SKM-1 (cell line): Measurements from ENCODE around the gene QKI.
"Not testable (repeated sequence)": the region's sequence is repeated elsewhere in the genome, so short reads cannot be mapped to it uniquely, and the experiment has no call there.

Experiments used
- DNase-seq: peaks from one replicate; lab custom pipeline; 2025; ENCODE audit not compliant: unreplicated experiment; lab: John Stamatoyannopoulos, UW

Gene QKI

DNA sequence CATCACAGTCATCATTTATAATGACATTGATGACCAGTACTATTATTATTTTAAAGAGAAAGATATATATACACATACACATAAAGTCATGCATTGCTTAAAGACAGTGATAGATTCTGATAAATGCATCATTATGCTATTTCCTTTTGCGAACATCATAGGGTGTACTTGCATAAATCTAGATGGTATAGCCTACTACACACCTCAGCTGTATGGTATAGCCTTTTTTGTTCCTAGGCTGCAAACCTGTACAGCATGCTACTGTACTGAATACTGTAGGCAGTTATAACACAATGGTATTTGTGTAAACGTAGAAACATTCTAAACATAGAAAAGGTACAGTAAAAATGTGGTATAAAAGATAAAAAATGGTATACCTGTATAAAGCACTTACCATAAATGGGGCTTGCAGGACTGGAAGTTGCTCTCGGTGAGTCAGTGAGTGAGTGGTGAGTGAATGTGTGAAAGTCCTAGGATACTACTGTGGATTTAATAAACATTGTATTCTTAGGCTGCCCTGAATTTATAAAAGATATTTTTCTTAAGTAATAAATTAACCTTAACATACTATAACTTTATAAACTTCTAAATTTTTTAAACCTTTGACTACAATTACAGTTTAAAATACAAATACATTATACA is 23.9 kb downstream of the QKI start:
- DNase-seq, result no peak

GRCh38 chr6:163438940-163439335 is 24.4 kb downstream of the QKI start:
- no peak for DNase-seq

- DNase-seq, result not testable (repeated sequence)
Measured at GRCh38 chr6:163439390-163439789, 24.9 kb downstream of the QKI start.

GRCh38 chr6:163439997-163440396 is 25.5 kb downstream of the QKI start:
- DNase-seq, result no peak

DNA sequence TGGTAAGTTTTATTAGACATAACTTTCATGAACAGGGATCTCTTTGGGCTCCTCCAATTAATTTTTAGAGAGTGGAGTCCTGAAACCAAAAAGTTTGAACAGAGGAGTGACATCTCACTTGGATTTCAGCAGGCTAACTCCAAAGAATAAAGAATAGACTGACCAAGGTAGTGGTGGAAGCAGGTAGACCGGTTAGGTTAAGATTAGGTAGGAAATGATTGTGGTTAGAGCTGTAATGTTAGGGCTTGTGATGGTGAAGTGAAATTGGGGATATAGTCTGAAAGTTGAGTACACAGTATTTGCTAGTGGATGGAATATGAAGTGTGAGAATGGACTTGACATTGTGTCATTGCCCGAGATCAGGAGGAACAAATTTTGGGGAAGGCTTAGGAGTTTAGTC is 27.8 kb downstream of the QKI start:
- no peak for DNase-seq

GRCh38 chr6:163444077-163444476 is 29.6 kb downstream of the QKI start:
- no peak for DNase-seq

- DNase-seq, result no peak
Measured at GRCh38 chr6:163446549-163446948, 32.0 kb downstream of the QKI start.

- no peak for DNase-seq
Measured at GRCh38 chr6:163449076-163449475, 34.6 kb downstream of the QKI start.

DNA sequence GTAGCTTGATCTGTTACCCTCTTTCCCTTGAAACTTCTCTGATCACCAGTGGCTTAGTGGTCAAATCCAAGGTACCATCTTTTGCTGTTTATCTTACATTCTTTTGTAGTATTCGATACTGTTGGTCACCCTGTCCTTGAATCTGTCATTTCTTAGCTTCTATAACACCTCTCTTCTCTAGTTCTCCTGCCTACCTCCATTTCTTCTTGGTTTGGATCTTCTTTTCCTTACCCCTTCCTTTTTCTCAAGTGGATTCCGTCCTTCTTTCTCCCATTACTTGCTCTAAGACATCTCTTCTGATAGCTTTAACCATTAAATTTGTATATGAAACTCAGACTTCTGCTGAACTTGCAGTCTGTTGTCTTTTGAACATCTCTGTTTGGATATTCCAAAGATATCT is 39.9 kb downstream of the QKI start:
- no peak for DNase-seq

DNA sequence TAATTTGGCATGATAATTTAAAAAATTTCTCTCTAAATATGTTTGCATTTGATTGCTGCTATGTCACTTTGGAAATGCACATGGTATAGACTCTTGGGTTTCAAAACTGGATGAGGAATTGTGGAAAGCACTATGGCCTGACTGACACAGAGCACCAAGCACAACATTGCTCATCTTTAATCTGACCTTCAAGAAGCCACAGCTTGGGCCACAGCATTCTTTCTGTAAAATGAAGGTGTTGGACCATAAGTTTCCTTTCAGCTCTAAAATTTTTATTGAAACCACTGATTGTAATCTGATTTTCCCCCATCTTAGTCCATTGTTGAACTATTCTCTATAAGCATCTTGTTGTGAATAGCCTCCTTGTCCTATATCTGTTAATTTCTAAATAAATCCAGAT is 41.0 kb downstream of the QKI start:
- no peak for DNase-seq

DNA sequence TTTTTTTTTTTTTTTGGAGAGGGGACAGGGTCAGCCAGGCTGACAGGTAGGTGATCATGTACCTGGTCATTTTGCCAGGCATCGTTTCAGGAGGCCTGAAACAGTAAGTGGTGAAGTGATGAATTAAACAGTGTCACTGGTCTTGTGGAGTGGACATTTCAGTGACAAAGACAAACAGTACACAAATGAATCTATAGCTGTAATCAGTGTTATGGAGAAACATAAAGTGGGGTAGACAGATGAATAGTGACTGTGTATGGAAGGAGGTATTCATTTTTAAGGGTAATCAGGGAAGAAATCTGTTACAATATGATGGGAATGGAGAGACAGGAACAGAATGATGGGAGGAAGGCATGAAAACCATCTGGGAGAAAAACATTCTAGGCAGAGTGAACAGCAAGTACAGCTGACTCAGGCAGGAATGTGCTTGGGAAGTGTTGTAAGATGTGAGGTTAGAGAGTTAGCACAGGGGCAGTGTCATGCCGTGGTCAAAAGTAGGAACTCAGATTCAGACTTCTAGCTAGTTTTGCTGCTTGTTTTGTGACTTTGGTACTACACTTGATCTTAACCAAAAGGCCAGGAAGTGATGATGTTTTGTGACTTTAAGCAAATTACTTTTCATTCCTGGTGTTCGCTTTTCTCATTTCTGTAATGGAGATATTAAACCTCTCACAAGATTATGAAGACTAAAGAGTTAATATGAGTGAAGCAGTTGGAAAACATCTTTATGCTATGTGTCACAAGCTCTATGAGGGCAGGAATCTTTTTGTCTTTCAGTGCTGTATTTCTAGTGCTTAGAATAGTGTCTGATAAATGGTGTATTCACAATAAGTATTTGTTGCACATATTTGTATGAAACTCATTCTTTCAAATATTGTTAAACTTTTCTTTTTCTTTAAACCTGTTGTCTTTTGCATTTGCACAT is 43.4 kb downstream of the QKI start:
- peak; percentile 58 for DNase-seq

GRCh38 chr6:163459007-163459406 is 44.5 kb downstream of the QKI start:
- no peak for DNase-seq

- DNase-seq, result no peak
Measured at GRCh38 chr6:163459536-163459935, 45.0 kb downstream of the QKI start.

GRCh38 chr6:163460307-163460782 is 45.8 kb downstream of the QKI start:
- no peak for DNase-seq

- DNase-seq, result no peak
Measured at GRCh38 chr6:163461696-163462095, 47.2 kb downstream of the QKI start.

DNA sequence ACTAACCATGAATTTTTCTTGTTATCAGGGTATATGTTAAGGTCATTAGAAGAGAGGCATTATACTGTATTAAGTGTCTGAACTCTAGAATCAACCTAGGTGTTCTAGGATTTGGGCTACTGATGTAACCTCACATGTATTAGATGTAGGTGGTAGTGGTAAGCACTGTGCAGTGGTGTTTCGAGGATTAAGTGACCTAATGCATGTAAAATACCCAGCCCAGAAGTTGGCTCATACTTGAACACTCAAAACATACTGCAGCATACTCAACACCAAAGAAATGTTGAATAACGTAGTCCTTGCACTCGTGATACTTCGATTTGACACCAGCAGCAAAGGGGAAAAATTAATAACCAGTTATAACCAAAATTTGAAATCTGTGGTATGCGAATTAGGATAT is 48.7 kb downstream of the QKI start:
- DNase-seq, result no peak

DNA sequence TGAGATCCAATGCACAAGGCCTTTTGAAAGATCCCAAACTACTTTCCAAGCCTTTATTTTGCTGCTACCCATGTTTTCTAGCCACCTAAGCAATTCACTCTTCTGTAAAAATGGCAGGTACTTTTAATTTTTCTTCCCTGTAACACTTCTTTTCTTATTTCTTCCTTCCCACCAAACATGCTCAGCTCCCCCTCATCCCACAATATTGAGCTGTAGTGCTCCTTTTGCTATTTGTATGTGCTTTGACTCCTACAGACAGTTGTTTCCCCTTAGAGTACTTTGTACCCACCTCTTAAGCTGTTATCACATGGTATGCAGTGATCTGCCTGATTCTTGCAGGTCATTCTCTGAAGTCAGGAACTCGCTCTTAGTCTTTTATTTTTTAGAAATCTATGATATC is 49.3 kb downstream of the QKI start:
- no peak for DNase-seq

- no peak for DNase-seq
Measured at GRCh38 chr6:163466839-163467390, 52.4 kb downstream of the QKI start.

DNA sequence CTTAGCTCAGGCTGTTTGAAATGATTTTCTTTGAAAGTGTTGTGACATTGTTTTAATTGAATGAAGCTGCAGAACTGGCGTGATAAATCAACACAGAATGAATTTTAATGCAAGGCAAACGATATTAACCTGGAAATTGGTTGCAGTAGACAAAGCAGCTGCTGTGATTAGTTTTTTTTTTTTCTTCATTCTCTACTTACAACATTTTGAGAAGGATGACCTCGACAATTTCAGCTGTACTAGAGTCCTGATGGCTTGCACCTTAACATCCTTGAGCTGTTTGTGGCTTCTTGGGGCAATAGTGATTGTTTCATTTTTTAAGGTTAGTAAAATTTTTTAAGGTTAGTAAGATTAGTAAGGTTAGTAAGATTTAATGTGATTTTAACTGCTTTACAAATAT is 54.2 kb downstream of the QKI start:
- DNase-seq, result no peak

GRCh38 chr6:163469459-163469985 is 55.0 kb downstream of the QKI start:
- no peak for DNase-seq

GRCh38 chr6:163470611-163471010 is 56.1 kb downstream of the QKI start:
- no peak for DNase-seq

- DNase-seq, result no peak
Measured at GRCh38 chr6:163474581-163474980, 60.1 kb downstream of the QKI start.
